ENCODE results near the gene LRMDA.

Gene LRMDA

GRCh38 chr10:76195654-76196390, 764.4 kb downstream of the LRMDA start:
- DNase-seq = no peak

- DNase-seq = peak; percentile 14
These were observed 765.9 kb downstream of the LRMDA start for GRCh38 chr10:76197293-76197692.

DNA sequence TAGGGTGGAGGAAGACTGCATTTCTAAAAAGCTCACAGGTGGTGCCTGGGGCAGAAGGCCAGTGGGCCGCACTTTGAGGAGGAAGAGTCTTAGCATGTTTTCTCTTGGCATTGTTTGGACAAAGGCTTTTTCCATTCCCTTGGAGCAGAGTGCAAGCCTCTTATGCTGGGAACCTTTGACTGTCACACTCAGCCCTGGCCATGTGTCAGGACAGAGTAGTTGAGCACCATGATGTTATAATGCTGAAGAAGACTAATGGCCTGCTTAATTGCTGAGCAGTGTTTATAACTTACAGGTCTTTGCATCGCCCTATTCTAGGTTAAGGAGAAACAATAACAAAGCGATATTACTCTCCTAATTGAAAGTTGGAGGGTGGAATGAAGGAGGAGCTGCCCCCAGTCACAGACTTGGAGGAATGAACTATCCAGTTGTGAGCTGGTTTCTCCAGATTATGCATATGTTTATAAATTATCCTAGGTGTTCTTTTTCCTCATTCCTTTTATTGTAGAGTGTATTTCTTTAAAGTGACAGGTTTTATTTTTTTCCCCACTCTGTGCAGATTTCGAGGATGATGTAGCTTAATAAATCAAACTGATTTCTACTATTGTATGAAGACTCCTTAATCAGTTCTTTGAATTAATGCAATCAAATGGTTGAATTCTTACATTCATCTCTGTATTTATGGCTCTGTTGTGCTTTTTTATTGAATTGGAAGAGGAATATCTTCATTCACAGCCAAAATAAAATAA, 767.0 kb downstream of the LRMDA start:
- no peak for DNase-seq

GRCh38 chr10:76201962-76202361, 770.5 kb downstream of the LRMDA start:
- no peak for DNase-seq

GRCh38 chr10:76202777-76203176, 771.4 kb downstream of the LRMDA start:
- DNase-seq = no peak

DNA sequence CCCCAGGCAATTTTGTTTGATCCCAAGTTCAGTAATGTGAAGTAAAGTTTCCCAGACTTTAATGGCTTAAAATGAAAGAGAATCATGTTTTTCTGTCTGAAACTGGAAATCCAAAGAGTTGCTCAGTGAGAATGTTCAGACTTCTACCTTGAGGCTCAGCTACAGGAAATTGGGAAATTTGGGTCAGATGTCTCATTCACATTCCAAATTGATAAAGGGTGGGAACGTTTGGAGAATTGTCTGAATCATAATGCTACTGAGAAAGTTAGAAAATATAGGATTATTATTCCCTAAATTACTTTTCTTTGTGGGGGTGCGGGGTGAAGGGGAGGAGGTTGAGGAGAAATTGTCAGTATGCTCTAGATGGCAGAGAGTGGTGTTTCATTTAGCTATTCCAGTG, 773.9 kb downstream of the LRMDA start:
- DNase-seq = no peak

DNA sequence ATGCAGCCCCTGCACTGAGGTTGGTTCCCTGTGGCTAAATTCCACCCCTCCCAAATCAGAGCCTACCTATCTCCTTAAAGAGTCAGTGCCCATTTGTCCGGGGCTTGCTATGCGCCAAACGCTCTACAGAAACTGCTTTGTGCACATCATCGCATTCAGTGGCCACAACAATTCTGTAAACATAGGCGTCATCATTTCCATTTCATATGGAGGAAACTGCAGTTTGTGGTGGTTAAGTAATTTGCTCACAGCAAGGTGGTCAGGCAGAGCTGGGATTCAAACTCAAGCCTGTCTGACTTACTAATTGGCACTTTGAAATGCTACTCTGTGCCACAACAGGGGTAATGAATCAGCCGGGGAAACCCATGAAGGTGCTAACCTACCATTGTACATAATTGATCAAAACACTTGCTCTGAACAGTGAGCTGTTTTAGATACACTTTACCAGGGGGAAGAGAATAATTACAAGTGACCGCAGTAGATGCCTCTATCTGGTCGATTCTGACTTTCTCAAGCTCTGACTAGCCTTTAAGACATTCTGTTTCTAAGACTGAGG, 775.5 kb downstream of the LRMDA start:
- no peak for DNase-seq

- DNase-seq = no peak
These were observed 777.7 kb downstream of the LRMDA start for GRCh38 chr10:76209135-76209534.

- DNase-seq = no peak
These were observed 778.8 kb downstream of the LRMDA start for GRCh38 chr10:76210211-76210610.

- no peak for DNase-seq
These were observed 780.3 kb downstream of the LRMDA start for GRCh38 chr10:76211691-76212090.

GRCh38 chr10:76213876-76214275, 782.5 kb downstream of the LRMDA start:
- DNase-seq = no peak

DNA sequence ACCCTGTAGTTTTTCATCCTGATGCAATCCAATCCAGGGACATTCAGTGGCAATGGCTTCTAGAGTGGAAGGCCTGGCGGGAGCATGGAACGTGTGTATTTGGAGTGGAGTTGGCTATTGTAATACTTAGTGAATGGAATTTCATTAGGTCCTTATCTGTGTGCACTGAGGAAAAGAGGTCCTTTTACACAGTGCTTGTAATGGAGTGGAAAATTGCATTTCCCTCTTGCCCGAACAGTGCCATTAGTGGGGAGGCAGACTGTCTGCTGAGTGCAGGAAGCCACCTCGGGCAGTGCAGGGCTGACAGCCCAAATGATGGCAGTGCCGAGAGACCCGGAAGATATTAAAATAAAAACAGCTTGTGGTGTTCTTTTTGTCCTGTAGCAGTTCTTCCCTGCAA, 786.6 kb downstream of the LRMDA start:
- peak; percentile 78 for DNase-seq

DNA sequence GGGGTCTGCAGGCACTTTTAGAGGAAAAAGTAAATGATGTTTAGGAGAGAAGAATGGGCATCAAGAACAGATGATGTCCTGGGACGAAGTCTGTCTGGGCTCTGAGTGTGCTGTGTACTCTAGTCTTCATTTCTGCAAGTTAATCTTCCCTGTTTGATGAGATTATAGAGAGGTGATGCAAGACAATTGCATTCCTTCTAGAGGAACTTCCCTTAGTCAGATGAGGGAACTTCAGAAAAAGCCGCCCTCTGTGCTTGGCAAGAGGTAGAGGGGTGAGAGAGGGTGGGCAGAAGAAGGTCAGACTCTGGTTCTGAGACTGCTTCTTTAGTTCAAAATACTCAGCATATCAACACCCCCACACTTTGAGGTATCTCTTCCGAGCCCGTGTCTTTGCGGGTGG, 797.9 kb downstream of the LRMDA start:
- DNase-seq = no peak

GRCh38 chr10:76230921-76231285, 799.5 kb downstream of the LRMDA start:
- DNase-seq = no peak

- no peak for DNase-seq
These were observed 800.0 kb downstream of the LRMDA start for GRCh38 chr10:76231286-76231934.

GRCh38 chr10:76234499-76235226, 803.2 kb downstream of the LRMDA start:
- no peak for DNase-seq

DNA sequence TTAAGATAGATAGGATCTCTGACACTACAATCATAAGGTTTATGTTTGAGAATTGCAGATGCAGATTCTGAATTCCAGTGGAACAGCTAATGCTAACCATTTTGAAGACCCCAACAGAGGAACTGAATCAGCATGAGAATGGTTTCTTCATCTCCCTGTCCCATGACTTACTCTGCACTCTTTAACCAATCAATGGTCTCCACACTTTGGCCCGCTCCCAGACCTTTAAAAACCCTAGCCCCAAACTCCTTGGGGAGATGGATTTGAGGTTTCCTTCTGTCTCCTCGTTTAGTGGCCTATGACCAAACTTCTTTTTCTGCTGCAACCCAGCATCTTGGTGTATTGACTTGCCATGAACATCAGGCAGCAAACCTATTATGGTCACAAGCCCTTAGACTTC, 804.9 kb downstream of the LRMDA start:
- no peak for DNase-seq

DNA sequence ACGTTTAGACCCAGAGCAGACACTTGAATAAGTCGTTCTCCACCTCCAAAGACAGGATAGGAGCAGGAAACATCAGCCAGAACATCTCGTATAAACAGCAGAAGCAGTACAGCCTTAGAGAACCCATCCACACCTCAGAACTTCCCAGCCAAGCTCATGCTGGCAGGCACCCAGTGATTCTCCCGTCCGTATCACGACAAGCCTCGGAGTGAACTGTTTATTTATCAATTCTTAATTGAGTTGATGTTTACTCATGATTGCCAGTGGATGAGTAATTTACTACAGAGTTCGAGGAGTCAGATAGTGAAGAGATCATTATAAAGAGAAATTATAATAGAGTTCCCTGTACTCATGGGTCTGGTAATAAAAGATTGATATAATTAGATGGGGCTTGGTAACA, 811.5 kb downstream of the LRMDA start:
- peak; percentile 54 for DNase-seq

DNA sequence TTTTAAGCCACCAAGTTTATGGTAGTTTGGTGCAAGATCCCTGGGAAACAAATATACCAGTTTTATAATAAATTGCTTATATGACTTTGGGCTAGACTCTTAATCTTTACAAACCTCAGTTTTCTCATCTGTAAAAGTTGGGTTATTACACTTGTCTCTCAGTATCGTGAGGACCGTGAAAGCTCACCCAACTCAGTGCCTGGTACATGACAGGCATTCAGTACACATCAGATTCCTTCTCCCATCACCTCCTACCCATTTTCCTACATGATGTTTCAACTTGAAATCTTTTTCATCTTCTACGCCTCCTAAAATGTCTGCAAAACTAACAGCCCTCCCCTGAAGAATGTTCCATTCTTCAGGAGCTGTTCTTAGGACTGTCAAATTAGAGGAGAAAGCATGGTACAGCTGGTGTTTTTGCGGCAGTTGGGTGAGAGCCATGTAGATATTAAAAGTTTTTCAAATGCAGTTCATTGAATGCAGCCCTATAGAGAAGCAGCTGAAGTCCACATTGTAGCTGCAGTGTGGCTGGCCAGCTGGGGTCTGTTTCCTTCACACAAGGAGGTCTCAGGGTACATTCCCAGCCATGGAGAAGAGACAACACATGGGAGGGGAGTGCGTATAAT, 812.8 kb downstream of the LRMDA start:
- DNase-seq = no peak

- DNase-seq = no peak
These were observed 814.6 kb downstream of the LRMDA start for GRCh38 chr10:76245951-76246495.

- no peak for DNase-seq
These were observed 817.3 kb downstream of the LRMDA start for GRCh38 chr10:76248649-76249200.

All from DMS153 (cell line).